Iris pigment epithelial cell (primary cell): ENCODE measurements around the gene C1orf21.

ENCODE experiments used
- DNase-seq: peaks from one replicate; pipeline ENCODE4 v3.0.0-alpha.2; 2011; ENCODE audit warnings: low read depth

Gene C1orf21

DNA sequence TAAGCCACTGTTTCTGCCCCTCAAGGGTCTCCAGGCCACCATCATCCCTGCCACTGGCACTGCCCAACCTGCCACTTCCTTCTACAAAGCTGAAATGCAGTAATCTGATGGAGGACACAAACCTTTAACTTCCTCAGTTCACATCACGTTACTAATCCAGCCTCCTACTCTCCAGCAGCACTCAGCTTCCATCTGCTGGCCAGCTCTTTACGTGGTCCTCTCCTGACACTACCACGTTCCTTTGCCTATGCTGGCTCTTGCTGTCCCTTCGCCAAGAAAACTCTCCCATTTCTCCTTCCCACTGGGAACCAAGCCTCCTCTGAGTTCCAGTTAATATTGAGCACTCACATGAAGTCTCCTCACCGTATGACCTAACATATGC is 243.8 kb downstream of the C1orf21 start:
- no peak for DNase-seq

DNA sequence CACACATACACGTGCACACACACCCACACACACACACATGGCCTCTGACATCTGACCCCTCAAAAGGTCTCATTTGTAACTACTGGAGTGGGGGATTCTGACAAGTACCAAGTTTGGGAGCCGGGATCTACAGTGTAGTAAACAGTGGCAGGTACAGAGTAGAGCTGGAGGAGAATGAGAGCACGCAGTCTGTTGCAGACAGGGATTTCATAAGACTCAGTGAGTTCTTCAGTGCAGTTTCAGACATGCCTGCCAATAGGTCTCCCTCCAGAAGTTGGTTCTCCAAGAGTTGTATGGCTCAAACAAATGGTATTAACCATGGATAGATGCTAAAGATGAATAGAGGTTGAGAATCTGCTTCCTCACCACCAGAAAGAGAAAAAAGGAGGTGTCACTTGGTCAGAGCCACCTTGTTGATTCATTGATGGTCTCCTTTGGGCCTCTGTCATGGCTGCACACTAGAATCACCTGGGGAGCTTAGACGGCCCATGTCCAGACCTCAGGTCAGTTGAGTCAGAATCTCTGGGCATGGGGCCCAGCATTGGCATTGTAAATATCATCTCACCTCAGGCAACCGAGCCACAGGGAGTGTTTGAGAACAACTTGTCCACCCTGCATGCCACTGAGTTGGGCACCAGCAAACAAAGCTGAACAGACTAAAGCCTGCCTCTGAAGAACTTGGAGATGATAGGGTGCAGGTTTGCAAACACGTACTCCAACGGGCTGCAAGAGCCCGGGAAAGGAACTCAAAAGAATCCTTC is 245.8 kb downstream of the C1orf21 start:
- DNase-seq, result no peak

GRCh38 chr1:184633785-184634184 is 247.0 kb downstream of the C1orf21 start:
- DNase-seq, result no peak

GRCh38 chr1:184634296-184634695 is 247.5 kb downstream of the C1orf21 start:
- no peak for DNase-seq

DNA sequence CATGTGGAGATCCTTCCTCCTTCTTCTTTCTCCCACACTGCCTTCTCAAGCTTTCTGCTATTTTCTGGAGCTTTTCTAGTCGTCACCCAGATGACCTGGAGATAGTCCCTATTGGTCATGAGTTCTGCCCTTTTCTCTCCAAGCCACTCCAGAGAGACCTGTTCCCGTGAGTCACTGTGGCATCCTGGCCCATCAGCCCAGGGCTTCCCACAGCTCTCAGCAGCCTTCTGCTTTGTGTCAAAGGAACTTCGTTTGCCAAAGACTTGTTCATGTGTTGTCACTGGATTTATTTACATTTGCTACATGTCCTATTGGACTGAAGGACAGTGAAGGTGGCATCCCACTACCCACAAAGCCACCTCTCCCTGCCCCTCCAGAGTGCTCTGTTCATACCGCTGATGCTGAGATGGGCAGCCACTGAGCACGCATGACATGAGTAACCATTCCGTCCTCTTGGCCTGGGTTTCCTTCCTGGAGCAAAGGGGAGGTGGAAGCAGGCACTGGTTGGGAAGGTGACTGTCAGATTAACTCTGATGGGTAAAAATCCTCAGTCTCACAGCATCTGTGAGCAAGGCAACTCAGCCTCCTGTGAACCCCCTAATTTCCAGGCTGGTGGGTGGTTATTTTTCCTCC is 248.6 kb downstream of the C1orf21 start:
- DNase-seq, result no peak

- DNase-seq, result no peak
Measured at GRCh38 chr1:184635980-184636431, 249.2 kb downstream of the C1orf21 start.

DNA sequence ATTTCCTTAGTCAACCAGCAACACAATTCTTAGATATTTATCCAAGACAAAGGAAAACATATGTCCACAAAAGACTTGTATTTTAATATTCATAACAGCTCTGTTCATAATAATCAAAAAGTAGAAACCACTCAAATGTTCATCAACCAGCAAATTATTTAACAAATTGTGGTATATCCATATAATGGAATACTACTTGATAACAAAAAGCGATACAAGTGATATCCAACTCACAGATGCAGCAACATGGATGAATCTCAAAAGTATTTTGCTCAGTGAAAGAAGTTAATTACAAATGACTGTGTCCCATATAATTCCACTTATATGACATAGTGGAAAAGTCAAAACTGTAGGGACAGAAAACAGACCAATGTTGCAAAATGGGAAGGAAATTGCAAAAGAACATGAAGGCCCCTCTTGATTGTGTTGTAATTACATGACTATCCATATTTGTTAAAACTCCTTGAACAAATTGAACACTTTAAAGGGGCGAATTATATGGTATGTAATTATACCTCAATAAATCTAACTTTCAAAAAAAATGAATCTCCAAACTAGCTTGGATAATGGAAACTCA is 250.9 kb downstream of the C1orf21 start:
- DNase-seq, result no peak

- DNase-seq, result no peak
Measured at GRCh38 chr1:184639205-184639604, 252.4 kb downstream of the C1orf21 start.

GRCh38 chr1:184640505-184640904 is 253.7 kb downstream of the C1orf21 start:
- DNase-seq, result no peak

DNA sequence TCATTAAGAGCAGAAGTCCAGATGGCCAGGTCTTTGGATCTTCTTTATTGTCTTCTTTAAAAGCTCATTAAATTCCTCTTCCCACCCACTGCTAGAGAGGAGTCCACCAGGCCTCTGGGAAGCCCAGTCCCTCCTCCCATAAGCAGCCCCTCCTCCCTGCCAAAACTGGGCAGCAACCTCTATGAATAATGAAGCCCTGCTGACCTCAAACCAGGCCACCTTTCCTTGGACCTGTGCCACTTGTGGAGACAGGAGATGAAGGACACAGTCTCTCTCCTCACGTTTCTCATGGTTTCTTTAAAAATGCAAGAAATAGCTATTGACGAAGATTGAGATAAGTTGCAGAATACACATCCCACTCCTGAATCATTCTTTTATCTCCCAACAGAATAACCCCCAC is 255.1 kb downstream of the C1orf21 start:
- no peak for DNase-seq

DNA sequence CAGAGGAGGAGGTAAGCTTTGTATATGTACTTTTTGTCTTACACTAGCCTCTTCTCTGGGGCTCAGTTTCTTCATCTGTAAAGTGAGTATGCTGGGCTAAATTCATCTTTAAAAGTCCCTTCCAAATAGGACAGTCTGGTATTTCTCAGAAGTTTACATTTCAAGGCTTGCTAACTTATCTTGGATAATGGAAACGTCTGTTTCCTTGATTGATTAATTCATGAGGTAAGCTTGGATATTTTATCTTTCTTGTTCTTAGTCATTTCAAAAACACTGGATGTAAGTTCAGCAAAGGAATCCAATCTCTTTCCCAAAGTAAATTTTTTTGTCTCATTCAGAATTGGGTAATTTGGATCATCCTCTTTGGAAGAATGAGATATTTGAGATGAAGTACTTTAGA is 256.8 kb downstream of the C1orf21 start:
- DNase-seq, result no peak

- no peak for DNase-seq
Measured at GRCh38 chr1:184644771-184645170, 257.9 kb downstream of the C1orf21 start.

GRCh38 chr1:184646178-184646701 is 259.4 kb downstream of the C1orf21 start:
- DNase-seq, result no peak

DNA sequence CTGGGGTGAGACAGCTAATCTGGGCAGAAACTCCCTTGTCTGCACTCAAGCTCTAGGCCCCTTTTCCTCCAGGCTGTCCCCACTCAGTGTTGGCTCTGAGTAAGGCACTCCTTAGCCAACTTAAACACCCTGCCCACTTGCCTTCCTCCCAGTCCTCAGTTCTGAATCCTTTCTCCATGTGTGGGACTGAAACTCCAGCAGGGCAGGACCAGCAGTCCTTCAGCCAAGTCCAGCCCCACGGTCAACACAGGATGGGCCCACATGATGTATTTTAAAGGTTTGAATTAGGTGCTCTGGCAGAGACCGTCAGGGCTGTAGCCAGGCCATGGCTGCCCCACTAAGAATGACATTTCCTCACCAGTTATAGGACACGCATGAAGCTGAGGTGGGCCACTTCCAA is 260.0 kb downstream of the C1orf21 start:
- DNase-seq, result no peak

DNA sequence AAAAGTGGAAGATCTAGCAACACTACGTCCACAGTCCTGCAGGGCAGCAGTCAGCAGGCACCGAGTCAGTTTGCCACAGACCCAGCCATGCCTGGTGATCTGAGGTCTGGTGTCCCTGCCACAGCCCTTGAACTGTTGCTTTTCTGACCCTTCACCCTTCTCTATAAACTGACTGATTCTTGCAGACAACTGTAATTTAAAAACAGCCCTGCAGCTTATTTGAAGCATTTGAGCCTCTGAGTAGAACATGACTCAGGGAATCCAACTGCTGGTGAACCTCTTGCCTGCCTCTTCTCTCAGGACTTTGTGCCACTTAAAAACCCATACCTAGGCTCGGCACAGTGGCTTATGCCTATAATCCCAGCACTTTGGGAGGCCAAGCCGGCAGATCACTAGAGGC is 260.6 kb downstream of the C1orf21 start:
- no peak for DNase-seq

GRCh38 chr1:184648160-184648855 is 261.5 kb downstream of the C1orf21 start:
- no peak for DNase-seq

- no peak for DNase-seq
Measured at GRCh38 chr1:184648856-184649201, 262.0 kb downstream of the C1orf21 start.

- DNase-seq, result no peak
Measured at GRCh38 chr1:184649451-184649888, 262.6 kb downstream of the C1orf21 start.

GRCh38 chr1:184650177-184650866 is 263.5 kb downstream of the C1orf21 start:
- DNase-seq, result no peak

DNA sequence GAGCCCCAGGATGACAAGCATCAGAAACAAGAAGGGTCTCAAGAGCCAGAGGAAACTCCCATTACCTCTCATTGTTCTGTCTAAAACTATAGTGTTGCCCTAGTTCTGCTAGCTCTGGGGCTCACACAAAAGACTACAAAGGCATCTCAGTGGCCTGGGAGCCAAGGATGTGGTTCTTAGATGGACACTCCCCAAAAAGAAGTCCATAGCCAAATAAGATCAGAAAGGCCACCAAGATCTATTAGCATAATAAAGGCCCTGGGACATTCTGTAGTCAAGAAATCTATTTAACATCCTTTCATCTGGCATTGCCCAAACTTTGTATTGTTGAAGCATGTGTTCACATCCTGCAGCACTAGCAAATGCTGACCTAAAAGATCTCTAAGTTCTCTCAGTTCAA is 268.4 kb downstream of the C1orf21 start:
- no peak for DNase-seq

- no peak for DNase-seq
Measured at GRCh38 chr1:184656221-184656620, 269.4 kb downstream of the C1orf21 start.

GRCh38 chr1:184658055-184658454 is 271.2 kb downstream of the C1orf21 start:
- DNase-seq, result no peak
